H9 (cell line): ENCODE results near the gene RAD50. TPM values are rescaled to one million over a fixed set of nuclear protein-coding genes. Genes with fewer than 3 reads are reported as not detected.

Source experiments
- DNase-seq: peaks from one replicate; pipeline ENCODE4 v3.0.0-alpha.2; 2017
- H2AFZ ChIP-seq: one replicate; pipeline ENCODE4 v1.6.1; 2013; ENCODE audit warnings: mild to moderate bottlenecking, low read length, control low read depth, moderate library complexity
- H2AK5ac ChIP-seq: 2 replicates; pipeline ENCODE4 v1.6.1; 2013; ENCODE audit warnings: low read length, control low read depth, mixed read lengths; ENCODE audit not compliant: insufficient read length
- H2BK120ac ChIP-seq: one replicate; pipeline ENCODE4 v1.6.1; 2013; ENCODE audit warnings: low read depth, mild to moderate bottlenecking, low read length, control low read depth, inconsistent platforms; ENCODE audit not compliant: poor library complexity, severe bottlenecking
- H2BK12ac ChIP-seq: 2 replicates; pipeline ENCODE4 v1.6.1; 2013; ENCODE audit warnings: low read length, control low read depth, mixed read lengths, low read depth; ENCODE audit not compliant: insufficient read length
- H2BK15ac ChIP-seq: 2 replicates; pipeline ENCODE4 v1.6.1; 2013; ENCODE audit warnings: low read depth, low read length, control low read depth
- H2BK20ac ChIP-seq: one replicate; pipeline ENCODE4 v1.6.1; 2013; ENCODE audit warnings: low read depth, mild to moderate bottlenecking, low read length, control low read depth, inconsistent platforms; ENCODE audit not compliant: poor library complexity, severe bottlenecking
- H2BK5ac ChIP-seq: 2 replicates; pipeline ENCODE4 v1.6.1; 2013; ENCODE audit warnings: low read length, control low read depth, mixed read lengths; ENCODE audit not compliant: insufficient read length
- H3K14ac ChIP-seq: 2 replicates; pipeline ENCODE4 v1.6.1; 2013; ENCODE audit warnings: low read length, control low read depth; ENCODE audit not compliant: insufficient read depth
- H3K18ac ChIP-seq: 2 replicates; pipeline ENCODE4 v1.6.1; 2013; ENCODE audit warnings: low read depth, mild to moderate bottlenecking, mixed read lengths, low read length, control low read depth; ENCODE audit not compliant: insufficient read length
- H3K23ac ChIP-seq: 2 replicates; pipeline ENCODE4 v1.6.1; 2013; ENCODE audit warnings: low read length, control low read depth, mixed read lengths, low read depth; ENCODE audit not compliant: insufficient read length
- H3K23me2 ChIP-seq: 2 replicates; pipeline ENCODE4 v1.6.1; 2013; ENCODE audit warnings: low read depth, mild to moderate bottlenecking, mixed read lengths, low read length, control low read depth; ENCODE audit not compliant: insufficient read length, poor library complexity, severe bottlenecking
- H3K27ac ChIP-seq: 2 replicates; pipeline ENCODE4 v1.5.1; 2013; ENCODE audit warnings: low read length, control low read depth, mixed read lengths, low read depth; ENCODE audit not compliant: insufficient read length
- H3K27me3 ChIP-seq: 2 replicates; pipeline ENCODE4 v1.6.1; 2013; ENCODE audit warnings: low read length, control low read depth, inconsistent platforms; ENCODE audit not compliant: insufficient read depth
- H3K4ac ChIP-seq: 2 replicates; pipeline ENCODE4 v1.6.1; 2013; ENCODE audit warnings: low read depth, mild to moderate bottlenecking, control low read depth, inconsistent platforms, low read length, moderate library complexity
- H3K4me1 ChIP-seq: 2 replicates; pipeline ENCODE4 v1.6.1; 2013; ENCODE audit warnings: low read length, control low read depth, inconsistent platforms; ENCODE audit not compliant: insufficient read depth
- H3K4me2 ChIP-seq: 2 replicates; pipeline ENCODE4 v1.6.1; 2013; ENCODE audit warnings: low read length, control low read depth, mixed read lengths; ENCODE audit not compliant: insufficient read length, insufficient read depth
- H3K56ac ChIP-seq: 2 replicates; pipeline ENCODE4 v1.6.1; 2013; ENCODE audit warnings: low read depth, mild to moderate bottlenecking, mixed read lengths, low read length, control low read depth; ENCODE audit not compliant: insufficient read length
- H3K79me1 ChIP-seq: 2 replicates; pipeline ENCODE4 v1.6.1; 2013; ENCODE audit warnings: low read depth, mild to moderate bottlenecking, moderate library complexity, low read length, control low read depth, inconsistent platforms; ENCODE audit not compliant: insufficient read depth, poor library complexity, severe bottlenecking
- H3K79me2 ChIP-seq: 2 replicates; pipeline ENCODE4 v1.6.1; 2013; ENCODE audit warnings: low read length, control low read depth, inconsistent platforms; ENCODE audit not compliant: insufficient read depth
- H3K9ac ChIP-seq: 2 replicates; pipeline ENCODE4 v1.6.1; 2013; ENCODE audit warnings: low read length, control low read depth, mixed read lengths; ENCODE audit not compliant: insufficient read length; ENCODE audit errors: extremely low read depth
- H3K9me3 ChIP-seq: one replicate; pipeline ENCODE4 v1.6.1; 2013; ENCODE audit warnings: low read depth, low read length, inconsistent platforms; ENCODE audit not compliant: control insufficient read depth
- H3T11ph ChIP-seq: one replicate; pipeline ENCODE4 v1.6.1; 2013; ENCODE audit warnings: mild to moderate bottlenecking, low read length, control low read depth, inconsistent platforms
- H4K20me1 ChIP-seq: one replicate; pipeline ENCODE4 v1.6.1; 2013; ENCODE audit not compliant: control insufficient read depth, insufficient read length, insufficient read depth
- H4K5ac ChIP-seq: 2 replicates; pipeline ENCODE4 v1.6.1; 2013; ENCODE audit warnings: low read depth, mild to moderate bottlenecking, mixed read lengths, low read length, control low read depth; ENCODE audit not compliant: insufficient read length
- H4K8ac ChIP-seq: replicated peaks from 2 replicates; pipeline ENCODE4 v1.6.1; 2013; ENCODE audit warnings: low read length, control low read depth, mixed read lengths, low read depth; ENCODE audit not compliant: insufficient read length
- H4K91ac ChIP-seq: 2 replicates; pipeline ENCODE4 v1.6.1; 2013; ENCODE audit warnings: low read depth, mild to moderate bottlenecking, moderate library complexity, mixed read lengths, low read length, control low read depth; ENCODE audit not compliant: insufficient read length
- H3K27ac Mint-ChIP-seq, 3 experiments: 2 replicates in 2 of 3; 3 replicates in 1 of 3; pipeline ENCODE4 v1.8.0; 2020 to 2021; ENCODE audit warnings: mixed read lengths in 3 of 3, mild to moderate bottlenecking in 1 of 3, moderate library complexity in 1 of 3
- H3K27me3 Mint-ChIP-seq: 2 replicates; pipeline ENCODE4 v1.8.0; 2021; ENCODE audit warnings: low read depth, mild to moderate bottlenecking, moderate library complexity, mixed read lengths
- H3K36me3 Mint-ChIP-seq, 3 experiments: 2 replicates in 2 of 3; 3 replicates in 1 of 3; pipeline ENCODE4 v1.8.0; 2020 to 2021; ENCODE audit warnings: low read depth in 3 of 3, mixed read lengths in 3 of 3; ENCODE audit not compliant: insufficient read depth in 1 of 3
- H3K4me1 Mint-ChIP-seq, 2 experiments: 2 replicates each; pipeline ENCODE4 v1.8.0; 2020; ENCODE audit warnings: mixed read lengths in 2 of 2
- H3K4me3 Mint-ChIP-seq, 2 experiments: 2 replicates in 1 of 2; 3 replicates in 1 of 2; pipeline ENCODE4 v1.8.0; 2020 to 2021; ENCODE audit warnings: mild to moderate bottlenecking in 2 of 2, mixed read lengths in 2 of 2, moderate library complexity in 1 of 2
- H3K9me3 Mint-ChIP-seq, 2 experiments: 2 replicates in 1 of 2; 3 replicates in 1 of 2; pipeline ENCODE4 v1.8.0; 2020; ENCODE audit warnings: mild to moderate bottlenecking in 2 of 2, mixed read lengths in 2 of 2, moderate library complexity in 1 of 2
- CTCF ChIP-seq: fragments of 200-600 bp; sonication (generic); conservative IDR thresholded peaks from 3 replicates; pipeline ENCODE4 v1.8.0; 2021; ENCODE audit warnings: antibody characterized with exemption, mild to moderate bottlenecking
- WGBS: extraction: QIAGEN DNeasy Blood & Tissue Kit; methylation state at CpG from one replicate; pipeline ENCODE4 v1.1.7; 2013; ENCODE audit warnings: missing lambda C conversion rate, low lambda C conversion rate, mixed read lengths; ENCODE audit not compliant: insufficient read length; ENCODE audit errors: extremely low coverage; 5-methylcytosine and 5-hydroxymethylcytosine counted together
- total RNA-seq: library from RNA; stranded (reverse); gene quantifications from 2 replicates; pipeline ENCODE4 v1.2.1, GENCODE V29; 2021

Gene RAD50
- total RNA-seq, 1 experiment from 2014 or later = 46.1 TPM

DNA sequence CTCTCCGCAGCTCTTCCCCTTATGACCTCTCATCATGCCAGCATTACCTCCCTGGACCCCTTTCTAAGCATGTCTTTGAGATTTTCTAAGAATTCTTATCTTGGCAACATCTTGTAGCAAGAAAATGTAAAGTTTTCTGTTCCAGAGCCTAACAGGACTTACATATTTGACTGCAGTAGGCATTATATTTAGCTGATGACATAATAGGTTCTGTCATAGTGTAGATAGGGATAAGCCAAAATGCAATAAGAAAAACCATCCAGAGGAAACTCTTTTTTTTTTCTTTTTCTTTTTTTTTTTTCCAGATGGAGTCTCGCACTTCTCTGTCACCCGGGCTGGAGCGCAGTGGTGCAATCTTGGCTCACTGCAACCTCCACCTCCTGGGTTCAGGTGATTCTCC, 80.5 kb downstream of the RAD50 start:
- no peak for TF ChIP-seq CTCF
- Histone ChIP-seq H3K4ac (no peak overlapping the region), H4K91ac (no peak overlapping the region), H2BK12ac (no peak overlapping the region), H3K14ac (no peak overlapping the region), H2AFZ (no peak overlapping the region), H2BK5ac (no peak overlapping the region), H3K4me1 (no peaks in the 10 kb centered on the region), H2AK5ac (no peak overlapping the region), H2BK120ac (no peak overlapping the region), H3K23ac (no peak overlapping the region), H4K5ac (no peak overlapping the region), H2BK20ac (no peak overlapping the region), H3K9me3 (no peaks in the 10 kb centered on the region), H3K27me3 (no peaks in the 10 kb centered on the region), H3K56ac (no peak overlapping the region), H3K18ac (no peak overlapping the region), H3K9ac (no peak overlapping the region), H3K23me2 (no peaks in the 10 kb centered on the region), H3K4me2 (no peak overlapping the region), H3K27ac (no peak overlapping the region), H4K8ac (no peak overlapping the region), H2BK15ac (no peak overlapping the region), H3K79me2 (no peaks in the 10 kb centered on the region), H4K20me1 (no peaks in the 10 kb centered on the region), H3T11ph (no peak overlapping the region), H3K79me1 (no peaks in the 10 kb centered on the region)
- Mint-ChIP-seq H3K9me3 (no peaks in the 10 kb centered on the region), H3K27me3 (no peaks in the 10 kb centered on the region), H3K4me3 (no peak overlapping the region), H3K27ac (no peak overlapping the region), H3K4me1 (no peaks in the 10 kb centered on the region), H3K36me3 (peaks cover 4 to 51% (median 20%) of the 10 kb centered on the region in 3 experiments; a peak in 6 of 7 replicates)
- WGBS = no CpG with 5 or more reads among the region's 4 CpGs
- DNase-seq = no peak
